Skeletal muscle satellite cell (primary cell): ENCODE data around the gene IPO4.

Experiments used
- H3K27me3 ChIP-seq: 2 replicates; pipeline ENCODE4 v1.7.0; 2013; ENCODE audit warnings: low read length; ENCODE audit not compliant: control insufficient read depth, insufficient read depth
- H3K36me3 ChIP-seq: 2 replicates; pipeline ENCODE4 v1.7.0; 2013; ENCODE audit warnings: mild to moderate bottlenecking, control low read depth, low read length; ENCODE audit not compliant: insufficient read depth
- H3K4me1 ChIP-seq: 2 replicates; pipeline ENCODE4 v1.7.0; 2013; ENCODE audit warnings: low read length; ENCODE audit not compliant: control insufficient read depth, insufficient read depth
- H3K4me2 ChIP-seq: 2 replicates; pipeline ENCODE4 v1.7.0; 2013; ENCODE audit warnings: mild to moderate bottlenecking, low read length
- H3K4me3 ChIP-seq: 2 replicates; pipeline ENCODE4 v1.7.0; 2013; ENCODE audit warnings: low read length
- H3K9ac ChIP-seq: 2 replicates; pipeline ENCODE4 v1.7.0; 2013; ENCODE audit warnings: mild to moderate bottlenecking, low read depth, low read length, moderate library complexity
- H3K9me3 ChIP-seq: replicated peaks from 2 replicates; pipeline ENCODE4 v1.7.0; 2013; ENCODE audit warnings: mild to moderate bottlenecking, control low read depth, low read length

IPO4 gene

GRCh38 chr14:24138396-24139271 lies 50.0 kb downstream of the IPO4 start:
- no peak overlapping the region for H3K4me2 ChIP-seq
- peaks cover 26% of the 10 kb centered on the region for H3K36me3 ChIP-seq
- H3K4me3 ChIP-seq: no peak overlapping the region
- H3K4me1 ChIP-seq: peaks cover 30% of the 10 kb centered on the region
- H3K9me3 ChIP-seq: no peaks in the 10 kb centered on the region
- no peak overlapping the region for H3K9ac ChIP-seq
- no peaks in the 10 kb centered on the region for H3K27me3 ChIP-seq

DNA sequence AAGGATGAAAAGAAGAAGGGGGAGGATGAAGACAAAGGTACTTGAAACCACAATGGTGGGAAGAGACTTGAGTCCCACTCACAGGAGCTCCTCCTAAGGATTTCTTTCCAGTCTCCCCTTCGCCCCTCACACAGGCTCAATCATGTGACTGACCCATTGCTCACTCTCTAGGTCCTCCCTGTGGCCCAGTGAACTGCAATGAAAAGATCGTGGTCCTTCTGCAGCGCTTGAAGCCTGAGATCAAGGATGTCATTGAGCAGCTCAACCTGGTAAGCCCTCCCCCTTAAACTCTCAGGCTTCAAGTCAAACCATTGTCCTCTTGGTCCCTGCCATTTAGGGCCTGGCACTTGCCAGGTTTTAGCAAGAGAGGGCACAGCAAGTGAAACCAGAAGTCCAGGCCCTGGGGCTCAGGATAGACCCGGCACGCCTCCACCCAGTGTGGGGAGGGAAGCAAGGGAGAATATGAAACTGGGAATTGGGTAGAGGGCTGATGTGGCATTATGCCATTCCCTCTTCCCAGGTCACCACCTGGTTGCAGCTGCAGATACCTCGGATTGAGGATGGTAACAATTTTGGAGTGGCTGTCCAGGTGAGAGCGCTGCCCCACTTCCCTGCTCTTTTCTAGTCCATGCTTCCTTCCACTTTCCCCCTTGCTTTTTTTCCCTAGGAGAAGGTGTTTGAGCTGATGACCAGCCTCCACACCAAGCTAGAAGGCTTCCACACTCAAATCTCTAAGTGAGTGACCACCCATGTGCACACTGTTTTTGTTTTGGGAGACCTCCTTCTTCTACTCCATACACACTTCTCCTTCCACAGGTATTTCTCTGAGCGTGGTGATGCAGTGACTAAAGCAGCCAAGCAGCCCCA lies 50.9 kb downstream of the IPO4 start:
- Histone ChIP-seq H3K36me3 (peaks cover 26% of the 10 kb centered on the region), H3K9me3 (no peaks in the 10 kb centered on the region), H3K4me1 (peaks cover 24% of the 10 kb centered on the region), H3K4me2 (no peak overlapping the region), H3K27me3 (no peaks in the 10 kb centered on the region), H3K4me3 (no peak overlapping the region), H3K9ac (no peak overlapping the region)

- no peaks in the 10 kb centered on the region for H3K27me3 ChIP-seq
- peak overlapping the region; percentile 92 for H3K9ac ChIP-seq
- peak overlapping the region; percentile 91 for H3K4me2 ChIP-seq
- peaks cover 28% of the 10 kb centered on the region for H3K4me1 ChIP-seq
- H3K4me3 ChIP-seq: peak overlapping the region; percentile 80
- peaks cover 26% of the 10 kb centered on the region for H3K36me3 ChIP-seq
- H3K9me3 ChIP-seq: no peaks in the 10 kb centered on the region
Observed at GRCh38 chr14:24136684-24137528, 51.7 kb downstream of the IPO4 start.

DNA sequence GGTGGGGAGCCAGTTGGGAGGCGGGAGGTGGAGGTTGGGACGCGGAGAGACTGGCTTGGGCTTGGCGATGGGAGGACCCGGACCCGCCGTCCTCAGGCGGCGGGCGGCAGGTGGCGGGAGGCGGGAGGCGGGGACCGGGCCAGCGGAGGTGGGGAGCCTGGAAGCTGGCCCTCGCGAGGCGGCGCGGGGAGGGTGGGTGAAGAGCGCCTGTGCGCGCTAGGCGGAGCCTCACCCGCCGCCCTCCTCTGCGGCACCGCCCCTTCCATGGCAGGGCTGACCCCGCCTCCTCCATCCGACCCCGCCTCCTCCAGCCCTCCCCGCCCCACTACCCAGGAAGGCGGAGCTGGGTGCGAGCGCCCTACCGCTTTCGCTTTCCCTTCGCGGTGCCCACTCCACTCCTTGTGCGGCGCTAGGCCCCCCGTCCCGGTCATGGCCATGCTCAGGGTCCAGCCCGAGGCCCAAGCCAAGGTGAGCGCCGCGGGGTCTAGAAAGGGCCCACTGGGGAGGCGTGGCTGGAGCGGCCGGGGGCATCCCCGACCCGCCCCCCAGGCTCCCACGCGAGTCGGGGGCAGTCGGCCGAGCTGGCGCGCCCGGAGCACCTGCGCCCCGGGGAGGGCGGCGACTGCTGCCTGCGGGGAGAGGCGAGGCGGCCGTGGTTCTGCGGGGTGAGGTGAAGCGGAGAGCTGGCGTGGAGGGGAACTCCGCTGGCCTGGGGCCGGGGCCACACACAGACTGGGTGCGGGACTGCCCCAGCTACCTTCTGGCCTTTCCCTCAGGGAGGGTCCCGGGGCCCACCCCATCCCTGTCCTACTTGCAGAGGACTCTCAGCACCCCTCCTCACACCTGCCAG lies 52.6 kb downstream of the IPO4 start, which contains the start of gene PSME1:
TSS of gene PSME1 (plus strand) at position 361 of the 850 bp plus-strand sequence. CDS start at position 430, 69 bp downstream.
- peaks cover 32% of the 10 kb centered on the region for H3K4me1 ChIP-seq
- H3K4me3 ChIP-seq: peak within 1 kb of the TSS; percentile 80
- H3K4me2 ChIP-seq: peak within 1 kb of the TSS; percentile 91
- H3K36me3 ChIP-seq: peaks cover 26% of the 10 kb centered on the region
- H3K9me3 ChIP-seq: no peaks in the 10 kb centered on the region
- no peaks in the 10 kb centered on the region for H3K27me3 ChIP-seq
- H3K9ac ChIP-seq: peak within 1 kb of the TSS; percentile 92

DNA sequence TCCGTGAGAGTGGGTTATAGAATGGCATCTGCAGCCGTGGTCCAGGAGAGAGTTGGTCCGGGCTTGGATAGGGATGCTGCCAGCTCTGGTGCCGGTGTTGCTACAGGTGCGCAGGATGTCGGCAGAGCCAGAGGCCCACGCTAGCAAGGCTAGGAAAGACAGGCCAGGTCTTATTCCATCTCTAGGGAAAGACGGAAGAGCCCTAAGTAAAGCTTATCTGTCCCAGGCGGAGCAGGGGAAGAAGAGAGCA lies 53.1 kb downstream of the IPO4 start:
- Histone ChIP-seq H3K4me1 (peaks cover 38% of the 10 kb centered on the region), H3K4me2 (peak overlapping the region; percentile 91), H3K9ac (peak overlapping the region; percentile 92), H3K36me3 (peaks cover 26% of the 10 kb centered on the region), H3K9me3 (no peaks in the 10 kb centered on the region), H3K4me3 (peak overlapping the region; percentile 80), H3K27me3 (no peaks in the 10 kb centered on the region)

DNA sequence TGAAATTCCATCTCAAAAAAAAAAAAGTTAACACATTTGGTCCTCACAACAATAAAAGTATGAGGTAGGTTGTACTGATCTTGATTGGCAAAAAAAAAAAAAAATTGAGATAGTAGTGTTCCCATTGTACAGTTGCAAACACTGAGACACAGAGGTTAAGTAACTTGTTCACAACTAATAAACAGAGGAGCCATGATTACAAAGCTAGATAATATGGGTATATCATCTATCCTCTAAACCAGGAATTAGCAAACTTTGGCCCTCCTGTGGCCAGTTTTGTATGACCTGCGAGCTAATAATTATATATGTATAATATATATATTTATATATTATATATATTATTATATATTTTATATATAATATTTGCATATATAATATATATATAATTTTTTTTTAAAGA lies 54.9 kb downstream of the IPO4 start:
- no peak overlapping the region for H3K4me2 ChIP-seq
- no peak overlapping the region for H3K4me3 ChIP-seq
- H3K27me3 ChIP-seq: no peaks in the 10 kb centered on the region
- H3K9ac ChIP-seq: no peak overlapping the region
- peaks cover 33% of the 10 kb centered on the region for H3K4me1 ChIP-seq
- no peaks in the 10 kb centered on the region for H3K9me3 ChIP-seq
- H3K36me3 ChIP-seq: peaks cover 15% of the 10 kb centered on the region

GRCh38 chr14:24132976-24133375 lies 55.6 kb downstream of the IPO4 start:
- Histone ChIP-seq H3K4me1 (peaks cover 33% of the 10 kb centered on the region), H3K9me3 (no peaks in the 10 kb centered on the region), H3K4me3 (no peak overlapping the region), H3K27me3 (no peaks in the 10 kb centered on the region), H3K4me2 (no peak overlapping the region), H3K36me3 (peaks cover 8% of the 10 kb centered on the region), H3K9ac (no peak overlapping the region)

- Histone ChIP-seq H3K9ac (no peak overlapping the region), H3K36me3 (no peaks in the 10 kb centered on the region), H3K4me3 (no peak overlapping the region), H3K27me3 (no peaks in the 10 kb centered on the region), H3K9me3 (no peaks in the 10 kb centered on the region), H3K4me1 (peaks cover 33% of the 10 kb centered on the region), H3K4me2 (no peak overlapping the region)
Observed at GRCh38 chr14:24132061-24132685, 56.4 kb downstream of the IPO4 start.

DNA sequence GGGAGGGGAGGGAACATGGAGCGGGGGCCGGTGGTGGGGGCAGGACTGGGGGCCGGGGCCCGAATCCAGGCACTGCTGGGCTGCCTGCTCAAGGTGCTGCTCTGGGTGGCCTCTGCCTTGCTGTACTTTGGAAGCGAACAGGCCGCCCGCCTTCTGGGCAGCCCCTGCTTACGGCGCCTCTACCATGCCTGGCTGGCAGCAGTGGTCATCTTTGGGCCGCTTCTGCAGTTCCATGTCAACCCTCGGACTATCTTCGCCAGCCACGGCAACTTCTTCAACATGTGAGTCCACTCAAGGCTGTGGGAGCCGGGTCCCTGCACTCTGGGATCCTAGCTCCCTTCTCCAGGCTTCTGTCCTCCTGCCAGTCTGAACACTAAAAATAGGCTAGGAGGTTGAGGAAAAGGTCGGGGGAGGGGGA lies 57.1 kb downstream of the IPO4 start:
- Histone ChIP-seq H3K9me3 (no peaks in the 10 kb centered on the region), H3K9ac (no peak overlapping the region), H3K4me2 (peak overlapping the region; percentile 20), H3K27me3 (no peaks in the 10 kb centered on the region), H3K4me1 (peaks cover 27% of the 10 kb centered on the region), H3K36me3 (no peaks in the 10 kb centered on the region), H3K4me3 (no peak overlapping the region)
